ENCODE results near the gene GRHPR. TPM values are rescaled to one million over a fixed set of nuclear protein-coding genes. Genes with fewer than 3 reads are reported as not detected.
"Not testable (repeated sequence)": the region's sequence is repeated elsewhere in the genome, so short reads cannot be mapped to it uniquely, and the experiment has no call there.

The GRHPR gene
- total and polyA plus RNA-seq, 2 donors from 2014 or later, result 101 to 257 TPM

- FAIRE-seq (no peak), DNase-seq (no peak)
- TF ChIP-seq CTCF (IDR thresholded peaks at IDR 0.05; ENCODE audit: borderline replicate concordance, extremely low read depth, insufficient read depth), result no peak
- Histone ChIP-seq H3K4me1 (ENCODE audit: control insufficient read depth in 2 of 3, insufficient read depth in 2 of 3, low read depth in 1 of 3, low read length in 3 of 3) (peaks cover 4 to 45% (median 11%) of the 10 kb centered on the region in 3 donors), H3K27me3 (ENCODE audit: control insufficient read depth, insufficient read depth, low read length) (no peaks in the 10 kb centered on the region), H3K4me3 (ENCODE audit: low read length in 3 of 3) (peak overlapping the region in 2 of 3 donors; percentile 32 to 86), H3K9me3 (ENCODE audit: control insufficient read depth in 2 of 3, insufficient read depth in 1 of 3, low read length in 3 of 3) (no peaks in the 10 kb centered on the region), H3K36me3 (ENCODE audit: control insufficient read depth in 2 of 3, insufficient read depth in 3 of 3, low read length in 3 of 3) (peaks cover 2 to 36% (median 16%) of the 10 kb centered on the region in 3 donors), H3K27ac (ENCODE audit: low read depth in 2 of 2, low read length in 2 of 2) (peak overlapping the region; percentile 51 to 54), H3K9ac (ENCODE audit: low read length in 3 of 3) (peak overlapping the region in 1 of 3 donors; percentile 35)
- intact Hi-C loops (cut with DNase I), result no loop called here
Observed at GRCh38 chr9:37425298-37425752, 2.8 kb downstream of the GRHPR start.

GRCh38 chr9:37426431-37426830 is 3.9 kb downstream of the GRHPR start:
- H3K4me3 ChIP-seq (ENCODE audit: low read length in 3 of 3); H3K27me3 ChIP-seq (ENCODE audit: control insufficient read depth, insufficient read depth, low read length); H3K27ac ChIP-seq (ENCODE audit: low read depth in 2 of 2, low read length in 2 of 2); DNase-seq; FAIRE-seq; H3K9me3 ChIP-seq (ENCODE audit: control insufficient read depth in 2 of 3, insufficient read depth in 1 of 3, low read length in 3 of 3); intact Hi-C loops (cut with DNase I); H3K9ac ChIP-seq (ENCODE audit: low read length in 3 of 3): not testable (repeated sequence)
- peaks cover 4 to 54% (median 18%) of the 10 kb centered on the region in 3 donors for H3K4me1 ChIP-seq (ENCODE audit: control insufficient read depth in 2 of 3, insufficient read depth in 2 of 3, low read depth in 1 of 3, low read length in 3 of 3)
- H3K36me3 ChIP-seq (ENCODE audit: control insufficient read depth in 2 of 3, insufficient read depth in 3 of 3, low read length in 3 of 3), result peaks cover 2 to 45% (median 19%) of the 10 kb centered on the region in 3 donors

- DNase-seq (no peak), FAIRE-seq (no peak)
- Histone ChIP-seq H3K9ac (ENCODE audit: low read length in 3 of 3) (no peak overlapping the region), H3K27ac (ENCODE audit: low read depth in 2 of 2, low read length in 2 of 2) (no peak overlapping the region), H3K4me3 (ENCODE audit: low read length in 3 of 3) (no peak overlapping the region), H3K27me3 (ENCODE audit: control insufficient read depth, insufficient read depth, low read length) (no peaks in the 10 kb centered on the region), H3K9me3 (ENCODE audit: control insufficient read depth in 2 of 3, insufficient read depth in 1 of 3, low read length in 3 of 3) (no peaks in the 10 kb centered on the region), H3K4me1 (ENCODE audit: control insufficient read depth in 2 of 3, insufficient read depth in 2 of 3, low read depth in 1 of 3, low read length in 3 of 3) (peaks cover 3 to 55% (median 22%) of the 10 kb centered on the region in 3 donors), H3K36me3 (ENCODE audit: control insufficient read depth in 2 of 3, insufficient read depth in 3 of 3, low read length in 3 of 3) (peaks cover 2 to 49% (median 19%) of the 10 kb centered on the region in 3 donors)
- no peak for TF ChIP-seq CTCF (IDR thresholded peaks at IDR 0.05; ENCODE audit: borderline replicate concordance, extremely low read depth, insufficient read depth)
- intact Hi-C loops (cut with DNase I), result no loop called here
Observed at GRCh38 chr9:37426846-37427245, 4.3 kb downstream of the GRHPR start.

GRCh38 chr9:37428345-37428744 is 5.8 kb downstream of the GRHPR start:
- H3K4me3 ChIP-seq (ENCODE audit: low read length in 3 of 3), result no peak overlapping the region
- no peaks in the 10 kb centered on the region for H3K9me3 ChIP-seq (ENCODE audit: control insufficient read depth in 2 of 3, insufficient read depth in 1 of 3, low read length in 3 of 3)
- H3K4me1 ChIP-seq (ENCODE audit: control insufficient read depth in 2 of 3, insufficient read depth in 2 of 3, low read depth in 1 of 3, low read length in 3 of 3), result peaks cover 0 to 53% (median 32%) of the 10 kb centered on the region in 3 donors
- H3K9ac ChIP-seq (ENCODE audit: low read length in 3 of 3), result no peak overlapping the region
- H3K27ac ChIP-seq (ENCODE audit: low read depth in 2 of 2, low read length in 2 of 2), result no peak overlapping the region
- TF ChIP-seq CTCF (IDR thresholded peaks at IDR 0.05; ENCODE audit: borderline replicate concordance, extremely low read depth, insufficient read depth), result no peak
- DNase-seq, result no peak
- no peak for FAIRE-seq
- peaks cover 2 to 58% (median 19%) of the 10 kb centered on the region in 3 donors for H3K36me3 ChIP-seq (ENCODE audit: control insufficient read depth in 2 of 3, insufficient read depth in 3 of 3, low read length in 3 of 3)
- intact Hi-C loops (cut with DNase I), result no loop called here
- no peaks in the 10 kb centered on the region for H3K27me3 ChIP-seq (ENCODE audit: control insufficient read depth, insufficient read depth, low read length)
